Measurements from ENCODE around the gene HNF4A. TPM values are rescaled to one million over a fixed set of nuclear protein-coding genes. Genes with fewer than 3 reads are reported as not detected.
A peak's percentile ranks its signal among the peaks of the same experiment; 100 is the strongest.

HNF4A gene
- total RNA-seq, 1 experiment from 2014 or later, result not detected

DNA sequence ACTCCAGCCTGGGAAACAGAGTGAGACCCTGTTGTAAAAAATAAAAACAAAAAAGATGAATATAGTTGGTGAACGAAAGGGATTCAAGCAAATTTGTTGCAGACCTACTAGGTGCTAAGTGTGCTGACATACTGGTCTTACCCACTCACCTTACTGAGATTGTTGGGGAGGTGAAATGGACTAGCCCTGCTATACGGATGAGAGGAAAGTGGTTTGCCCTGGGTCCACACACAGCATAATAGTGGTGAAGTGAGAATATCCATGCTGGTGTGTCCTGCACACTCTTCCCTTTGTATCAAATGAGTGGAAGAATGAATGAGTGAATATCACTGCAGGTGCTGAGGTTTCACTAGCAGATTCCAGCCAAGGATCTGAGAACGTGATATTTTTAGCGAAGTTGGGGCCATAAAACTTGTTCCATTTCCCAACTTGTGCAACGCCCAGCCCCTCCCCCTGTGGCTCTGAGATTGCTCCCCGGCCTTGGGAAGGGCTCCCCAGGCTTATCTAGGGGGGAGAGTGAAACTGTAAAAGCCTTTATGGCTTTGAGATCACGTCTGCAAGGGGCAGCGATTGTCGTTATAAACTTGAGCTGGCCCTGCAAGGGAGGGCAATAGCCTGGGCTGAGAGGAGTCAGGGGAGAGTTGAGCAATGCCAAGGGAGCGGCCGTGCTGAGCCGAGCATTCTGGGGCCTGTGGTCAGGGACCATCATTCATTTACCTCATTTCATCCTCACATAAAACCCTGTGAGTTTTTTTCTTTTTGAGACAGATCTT lies 87.0 kb downstream of the HNF4A start:
- DNase-seq (ENCODE audit: low read depth), result no peak

DNA sequence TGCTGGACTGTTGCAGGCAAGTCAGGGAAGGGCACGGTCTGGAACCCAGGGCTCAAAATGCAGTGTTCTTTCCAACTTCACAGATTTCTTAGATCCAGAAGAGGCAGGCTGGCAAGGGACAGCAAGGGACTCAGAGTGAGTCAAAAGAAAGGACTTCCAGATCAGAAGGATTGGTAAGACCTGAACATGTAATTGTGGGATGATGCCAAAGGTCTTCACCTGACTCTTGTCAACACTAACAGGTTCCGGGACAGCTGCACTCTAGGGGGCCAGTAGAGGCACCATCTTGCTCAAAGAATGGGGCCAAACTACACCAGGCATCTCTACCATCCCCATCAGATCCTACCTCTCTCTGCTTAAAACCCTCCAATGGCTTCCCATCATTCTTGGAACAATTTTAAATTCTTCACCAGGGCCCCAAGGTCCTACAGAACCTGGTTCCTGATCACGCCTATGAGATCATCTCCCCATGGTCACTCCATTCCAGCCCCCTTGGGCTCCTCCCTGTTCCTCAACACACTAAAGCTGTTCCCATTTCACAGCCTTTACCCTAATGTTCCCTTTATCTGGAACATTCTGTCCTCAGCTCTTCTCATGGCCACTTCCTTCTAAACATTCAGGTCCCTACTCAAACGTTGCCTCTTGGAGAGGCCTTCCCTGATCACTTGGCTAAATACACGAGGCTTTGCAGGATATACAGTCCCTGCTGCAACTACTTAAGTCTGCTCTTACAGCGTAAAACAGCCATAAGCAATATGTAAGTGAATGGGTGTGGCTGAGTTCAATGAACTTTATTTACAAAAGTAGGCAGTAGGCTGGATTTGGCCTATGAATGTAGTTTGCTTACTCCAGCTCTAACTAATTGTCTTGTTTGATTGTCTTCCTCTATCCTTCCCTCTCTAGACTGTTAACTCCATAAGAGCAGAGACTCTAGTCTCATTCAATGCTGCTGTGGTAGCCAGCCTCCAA lies 90.5 kb downstream of the HNF4A start:
- DNase-seq (ENCODE audit: low read depth), result no peak

DNA sequence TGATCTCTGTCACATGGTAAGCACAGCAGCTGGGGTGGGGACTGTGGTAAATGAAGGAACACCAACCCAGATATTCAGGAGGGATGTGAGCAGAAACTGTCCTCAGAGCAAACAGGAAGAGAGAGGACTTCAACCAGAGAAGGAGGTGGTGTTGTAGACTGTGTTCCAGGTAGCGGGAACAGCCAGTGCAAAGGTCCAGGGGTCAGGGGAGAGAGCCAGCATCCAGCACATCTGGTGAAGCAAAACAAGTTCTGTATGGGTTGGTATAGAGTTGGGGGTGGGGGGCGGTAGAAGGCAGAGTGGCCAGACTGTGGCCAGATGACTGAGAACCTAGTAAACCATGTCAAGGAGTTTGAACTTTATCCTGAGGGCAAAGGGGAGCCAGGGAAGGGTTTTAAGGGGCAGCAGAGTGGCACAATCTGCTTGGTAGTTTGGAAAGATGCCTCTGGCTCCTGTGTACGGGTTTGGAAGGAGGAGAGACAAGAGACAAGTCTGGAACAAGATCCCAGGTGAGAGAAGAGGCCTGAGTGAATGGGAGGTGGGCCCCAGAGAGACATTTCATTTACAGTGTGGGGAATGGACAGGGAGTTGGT lies 92.4 kb downstream of the HNF4A start:
- no peak for DNase-seq (ENCODE audit: low read depth)

DNA sequence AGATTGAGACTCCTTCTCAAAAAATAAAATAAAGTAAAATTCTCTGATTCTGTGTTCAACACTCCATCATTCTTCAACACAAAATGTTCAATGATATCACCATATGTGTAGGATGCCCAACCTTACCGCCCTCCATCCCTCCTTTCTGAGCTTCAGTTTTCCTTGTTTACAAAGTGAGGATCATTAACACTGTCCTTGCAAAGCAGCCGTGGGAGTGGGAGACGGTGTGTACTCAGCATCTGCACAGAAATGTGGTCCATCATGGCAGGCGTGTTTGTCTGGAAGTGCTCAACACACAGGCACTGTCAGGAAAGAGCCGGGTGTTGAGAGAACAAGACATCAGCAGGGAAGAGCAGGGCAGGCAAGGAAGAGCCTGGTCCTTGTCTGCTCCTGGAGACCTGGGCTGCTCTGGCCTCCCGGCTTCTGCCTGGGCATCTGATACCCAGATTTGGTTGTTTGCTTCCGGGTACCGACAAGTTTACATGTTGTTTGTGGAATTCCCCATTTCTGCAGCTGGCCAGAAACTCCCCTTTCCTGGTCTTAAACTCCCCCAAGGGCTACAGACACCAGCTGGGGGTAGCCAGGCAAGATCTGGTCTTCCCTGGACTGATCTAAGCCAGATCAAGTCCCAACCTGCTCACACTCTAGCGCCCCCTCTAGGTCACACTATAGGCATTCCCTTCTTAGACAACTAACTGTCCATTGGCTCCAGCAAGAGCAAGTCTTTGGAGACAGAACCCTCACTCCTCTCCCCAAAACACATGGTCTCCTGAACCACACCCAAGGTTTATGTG lies 93.5 kb downstream of the HNF4A start:
- DNase-seq (ENCODE audit: low read depth), result no peak

DNA sequence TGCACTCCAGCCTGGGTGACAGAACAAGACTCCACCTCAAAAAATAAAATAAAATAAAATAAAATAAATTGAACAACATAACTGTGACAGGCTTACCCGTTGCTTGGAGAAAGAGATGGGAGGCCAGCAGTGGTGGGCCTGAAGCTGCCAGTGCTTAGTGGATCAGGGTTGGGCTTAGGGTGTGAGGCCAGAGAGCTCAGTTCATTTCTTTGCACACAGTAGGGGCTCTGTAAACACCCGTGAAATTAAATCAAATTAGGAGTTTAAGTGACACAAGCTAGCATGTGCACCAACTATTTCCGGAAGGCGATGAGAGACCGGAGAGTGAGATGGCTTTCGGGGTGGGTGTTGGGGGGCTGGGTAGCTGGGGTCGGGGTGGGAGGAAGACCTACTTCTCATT lies 94.4 kb downstream of the HNF4A start:
- DNase-seq (ENCODE audit: low read depth), result no peak

DNA sequence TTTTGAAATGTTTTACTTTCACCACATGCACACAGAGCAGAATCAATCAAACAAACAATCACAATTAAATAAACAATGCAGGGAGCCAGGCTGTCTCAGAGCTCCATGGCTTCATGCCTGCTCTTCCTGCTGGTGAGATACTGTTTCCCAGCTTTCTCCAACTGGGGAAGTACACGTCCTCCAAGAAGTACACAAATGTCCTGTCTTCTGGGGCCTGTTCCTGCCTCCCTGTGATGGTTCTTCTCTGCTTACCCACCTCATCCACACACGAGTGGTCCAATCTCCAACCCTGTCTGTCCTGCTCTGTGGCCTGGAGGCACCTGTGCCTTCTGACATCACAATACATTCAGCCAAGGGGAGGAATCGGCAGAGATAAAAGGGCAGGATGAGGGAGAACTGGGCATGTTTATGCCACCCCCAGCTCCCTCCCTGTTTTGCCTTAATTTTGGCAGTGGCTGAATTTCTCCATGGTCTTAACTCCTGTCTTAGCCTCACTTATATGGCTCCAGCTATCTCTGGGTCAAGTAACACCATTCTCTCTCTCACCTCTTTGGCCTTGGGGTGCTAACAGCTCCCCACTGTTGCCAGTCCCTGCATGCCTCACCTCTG lies 94.9 kb downstream of the HNF4A start:
- no peak for DNase-seq (ENCODE audit: low read depth)

DNA sequence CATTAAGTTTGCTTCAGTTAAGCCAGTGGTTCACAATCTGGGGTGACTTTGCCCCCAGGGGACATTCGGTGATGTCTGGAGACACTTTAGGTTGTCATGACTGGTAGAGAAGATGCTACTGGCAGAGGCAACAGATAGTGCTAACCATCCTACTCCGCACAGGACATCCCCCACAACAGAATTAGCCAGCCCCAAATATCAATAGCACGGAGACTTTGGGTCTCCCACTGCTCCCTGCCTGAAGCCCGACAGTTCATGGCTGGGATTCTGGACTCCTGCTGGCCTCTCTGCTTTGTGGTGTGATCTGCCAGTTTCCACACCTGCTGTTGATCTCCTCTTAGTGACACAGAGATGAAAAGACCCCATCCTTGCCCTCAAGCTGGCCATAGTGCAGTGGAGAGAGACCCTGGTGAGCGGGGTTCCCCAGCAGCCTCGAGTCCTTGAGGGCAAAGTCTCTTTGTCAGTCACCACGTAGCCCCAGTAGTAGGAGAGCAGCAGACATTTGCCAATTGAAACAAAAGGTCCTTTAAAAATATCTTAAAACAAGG lies 95.5 kb downstream of the HNF4A start:
- DNase-seq (ENCODE audit: low read depth), result no peak

DNA sequence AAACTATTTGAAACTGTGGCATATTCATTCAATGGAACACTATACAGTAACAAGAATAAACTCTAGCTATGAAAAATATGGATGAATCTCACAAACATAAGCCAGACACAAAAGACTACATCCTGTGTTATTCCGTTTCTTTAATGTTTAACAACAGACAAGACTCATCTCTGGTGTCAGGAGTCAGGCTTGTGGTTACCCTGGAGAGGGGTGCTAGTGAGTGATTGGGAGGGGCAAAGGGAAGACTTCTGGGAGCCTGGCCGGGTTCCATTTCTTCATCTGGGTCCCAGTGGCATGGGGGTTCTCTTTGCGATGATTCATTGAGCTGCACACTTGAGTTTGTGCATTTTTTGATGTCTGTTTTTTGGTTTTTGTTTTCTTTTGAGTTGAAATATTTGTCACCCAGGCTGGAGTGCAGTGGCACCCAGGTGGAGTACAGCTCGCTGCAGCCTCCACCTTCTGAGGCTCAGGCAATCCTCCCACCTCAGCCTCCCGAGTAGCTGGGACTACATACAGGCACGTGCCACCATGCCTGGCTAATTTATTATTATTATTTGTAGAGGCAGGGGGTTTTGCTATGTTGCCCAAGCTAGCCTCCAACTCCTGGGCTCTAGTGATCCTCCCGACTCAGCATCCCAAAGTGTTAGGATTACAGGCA lies 98.9 kb downstream of the HNF4A start:
- DNase-seq (ENCODE audit: low read depth), result peak; percentile 32

DNA sequence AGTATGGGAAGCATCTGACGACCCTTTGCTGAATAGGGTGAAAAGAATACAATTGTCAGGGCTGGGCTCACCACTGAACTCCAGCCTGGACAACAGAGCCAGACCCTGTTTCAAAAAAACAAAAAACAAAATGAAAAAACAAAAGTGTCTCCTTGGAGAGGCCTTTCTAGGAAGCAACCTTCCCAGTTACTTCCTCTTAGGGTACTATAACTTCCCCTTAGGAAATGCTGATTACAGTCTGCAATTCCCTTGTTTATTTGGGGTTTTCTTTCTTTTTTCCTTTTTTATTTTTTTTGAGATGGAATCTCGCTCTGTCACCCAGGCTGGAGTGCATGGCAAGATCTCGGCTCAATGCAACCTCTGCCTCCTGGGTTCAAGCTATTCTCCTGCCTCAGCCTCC lies 99.6 kb downstream of the HNF4A start:
- DNase-seq (ENCODE audit: low read depth), result no peak

DNA sequence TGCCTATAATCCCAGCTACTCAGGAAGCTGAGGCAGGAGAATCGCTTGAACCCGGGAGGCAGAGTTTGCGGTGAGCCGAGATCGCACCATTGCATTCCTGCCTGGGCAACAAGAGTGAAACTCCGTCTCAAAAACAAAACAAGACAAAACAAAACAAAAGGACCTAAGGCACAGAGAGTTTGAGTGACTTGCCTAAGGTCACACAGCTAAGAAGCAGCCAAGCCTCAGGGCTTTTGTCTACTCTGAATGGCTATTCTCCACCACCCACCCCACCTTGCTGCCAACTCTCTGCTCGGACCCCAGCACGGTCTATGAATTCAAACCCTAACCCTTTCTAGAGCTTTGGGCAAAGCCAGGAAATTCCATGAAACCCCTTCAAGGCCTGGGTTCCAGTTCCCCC lies 101.1 kb downstream of the HNF4A start:
- DNase-seq (ENCODE audit: low read depth), result no peak

DNA sequence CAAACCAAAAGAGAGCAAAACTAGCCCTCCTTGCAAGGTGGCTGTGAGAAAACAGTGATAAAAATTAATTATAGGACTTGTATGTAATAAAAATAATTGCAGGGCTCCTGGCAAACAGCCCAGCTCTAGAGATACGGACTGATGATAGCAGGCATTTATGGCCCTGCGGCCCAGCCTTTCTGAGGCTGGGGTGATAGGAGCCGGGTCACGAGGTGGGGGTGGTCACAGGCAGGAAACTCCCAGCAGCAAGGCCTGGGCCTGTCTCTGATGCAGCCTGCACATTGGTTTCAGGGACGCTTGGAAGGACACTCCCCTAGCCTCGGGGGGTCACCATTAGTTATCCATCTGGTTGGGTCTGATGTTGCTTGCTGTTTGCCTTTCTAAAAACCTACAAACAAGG lies 101.5 kb downstream of the HNF4A start:
- DNase-seq (ENCODE audit: low read depth), result no peak

DNA sequence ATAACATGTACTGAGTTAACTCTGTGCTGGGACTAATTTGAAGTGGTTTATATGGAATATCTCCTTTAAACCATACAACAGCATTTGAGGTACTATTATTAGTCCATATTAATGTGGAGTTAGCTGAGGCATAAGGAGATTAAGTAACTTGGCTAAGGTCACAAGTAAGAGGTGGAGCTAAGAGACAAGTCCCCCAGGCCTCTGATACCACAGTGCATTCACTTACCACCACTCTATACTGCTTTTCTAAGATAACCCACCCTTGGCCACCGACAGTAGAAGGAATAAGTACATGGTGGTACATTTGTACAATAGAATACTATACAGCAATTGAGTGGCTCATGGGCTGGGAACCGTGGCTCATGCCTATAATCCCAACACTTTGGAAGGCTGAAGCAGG lies 103.8 kb downstream of the HNF4A start:
- DNase-seq (ENCODE audit: low read depth), result no peak

DNA sequence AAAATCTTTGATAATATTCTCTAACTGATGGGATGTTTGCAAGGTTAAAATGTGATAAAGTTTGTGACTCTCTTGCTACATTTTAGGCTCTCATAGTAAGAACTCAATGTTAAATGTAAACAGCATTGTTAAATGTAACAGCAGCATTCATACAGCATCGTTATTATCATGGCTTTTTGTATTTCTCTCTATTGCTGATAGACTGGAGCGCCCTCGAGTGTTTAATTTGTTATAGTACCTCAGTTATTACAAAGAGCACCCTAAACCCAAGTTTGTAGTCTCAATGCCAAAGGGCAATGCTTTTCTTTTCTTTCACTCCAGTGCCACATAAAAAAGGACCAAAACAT lies 105.3 kb downstream of the HNF4A start:
- peak; percentile 53 for DNase-seq (ENCODE audit: low read depth)

DNA sequence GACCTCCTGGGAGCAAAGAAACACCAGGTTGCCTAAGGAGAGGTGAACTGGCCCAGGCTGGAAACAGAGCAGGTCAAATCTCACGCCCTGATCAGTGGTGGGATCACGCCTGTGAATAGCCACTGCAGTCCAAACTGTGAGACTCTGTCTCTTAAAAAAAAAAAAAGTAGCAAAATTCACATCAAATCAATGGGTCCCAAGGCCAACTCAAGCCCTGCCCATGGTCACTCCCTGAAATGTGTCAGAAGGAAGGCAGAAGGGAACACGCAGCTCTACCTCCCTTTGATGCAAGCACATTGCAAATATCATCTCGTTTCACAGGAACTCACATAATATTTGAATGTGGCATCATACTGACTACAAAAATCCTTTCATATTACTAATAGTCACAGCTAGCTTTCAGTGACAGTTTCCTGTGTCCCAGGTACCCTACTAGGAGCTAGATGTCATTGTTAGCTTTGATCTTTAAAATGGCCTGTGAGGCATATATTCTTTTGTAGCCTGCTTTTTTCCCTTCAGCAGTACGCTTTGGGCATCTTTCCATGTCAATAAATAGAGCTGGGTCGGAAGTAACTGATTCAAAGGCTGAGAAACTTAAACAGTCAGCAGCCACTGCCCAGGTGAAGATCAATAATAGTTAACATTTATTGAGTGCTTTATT lies 105.8 kb downstream of the HNF4A start:
- DNase-seq (ENCODE audit: low read depth), result no peak

DNA sequence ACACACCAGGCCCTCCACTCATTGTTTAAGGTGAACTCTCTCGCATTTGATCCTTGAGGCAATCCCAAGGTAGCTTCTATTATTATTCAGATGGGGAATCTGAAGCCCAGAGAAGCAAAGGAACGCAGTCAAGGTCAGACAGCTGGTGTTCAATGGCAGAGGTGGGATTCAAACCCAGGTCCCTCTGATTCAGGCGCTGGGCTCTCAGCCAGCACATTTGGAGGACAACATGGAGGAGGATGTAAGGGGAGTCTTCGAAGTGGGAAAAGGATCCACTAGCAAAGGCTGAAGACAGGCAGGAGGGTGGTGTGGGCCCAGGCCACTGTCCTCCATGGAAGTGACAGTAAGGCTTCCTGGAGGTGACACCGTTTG lies 106.3 kb downstream of the HNF4A start:
- no peak for DNase-seq (ENCODE audit: low read depth)

DNA sequence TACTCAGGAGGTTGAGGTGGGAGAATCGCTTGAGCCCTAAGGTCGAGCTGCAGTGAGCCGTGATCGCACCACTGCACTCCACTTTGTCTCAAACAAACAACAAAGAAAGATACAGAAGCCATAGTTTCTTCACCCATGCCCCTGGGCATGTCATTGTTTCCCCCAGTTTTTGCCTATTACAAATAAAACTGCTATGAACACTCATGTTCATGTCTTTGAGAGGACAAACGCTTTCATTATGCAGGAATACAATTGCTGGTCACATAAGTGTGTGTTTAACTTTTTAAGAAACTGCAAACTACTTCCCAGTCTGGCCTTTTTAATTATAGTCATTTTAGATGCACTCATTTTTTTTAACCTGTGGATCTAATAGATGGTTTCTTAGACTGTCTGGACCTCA lies 108.0 kb downstream of the HNF4A start:
- DNase-seq (ENCODE audit: low read depth), result no peak

DNA sequence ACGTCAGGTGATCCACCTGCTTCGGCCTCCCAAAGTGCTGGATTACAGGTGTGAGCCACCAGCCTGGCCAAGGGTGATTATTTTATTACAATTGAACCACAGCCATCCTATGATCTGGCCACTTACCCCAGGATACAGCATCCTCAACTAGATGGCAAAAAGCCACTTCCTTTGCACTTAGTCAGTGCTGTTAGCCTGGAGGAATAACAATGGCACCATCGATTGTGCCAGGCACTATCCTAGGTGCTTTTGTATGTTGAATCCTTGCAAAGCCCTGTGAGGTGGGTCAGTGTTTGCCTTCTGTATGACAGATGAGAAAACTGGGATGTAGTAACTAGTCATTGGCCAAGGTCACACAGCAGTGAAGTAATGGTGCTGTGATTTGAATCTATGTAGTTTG lies 109.0 kb downstream of the HNF4A start:
- DNase-seq (ENCODE audit: low read depth), result no peak

DNA sequence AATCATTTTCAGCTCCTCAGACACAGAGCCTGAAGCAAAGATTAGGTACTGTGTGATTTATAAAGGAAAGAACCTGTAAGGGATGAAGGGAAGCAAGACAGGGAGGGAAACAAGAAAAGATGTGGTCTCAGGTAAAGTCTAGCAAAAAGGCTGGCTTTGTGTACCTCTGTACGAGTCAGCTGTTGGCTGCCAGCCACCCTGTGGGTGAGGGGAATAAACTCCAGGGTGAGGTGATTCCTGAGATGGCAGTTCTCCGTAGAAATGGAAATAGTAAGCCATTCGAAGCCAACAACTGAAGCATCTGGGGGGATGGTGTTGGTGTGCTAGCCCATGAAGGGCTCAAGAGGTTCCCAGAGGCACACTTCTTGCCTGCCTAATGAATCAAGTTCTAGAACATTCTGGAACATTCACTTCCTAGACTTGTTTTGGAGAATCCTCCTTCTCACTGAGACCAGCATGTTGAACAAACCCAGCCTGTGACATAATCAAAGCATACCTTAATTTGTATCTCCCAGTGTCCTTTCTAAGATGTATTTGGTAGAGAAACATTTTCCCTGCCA lies 109.6 kb downstream of the HNF4A start:
- no peak for DNase-seq (ENCODE audit: low read depth)

DNA sequence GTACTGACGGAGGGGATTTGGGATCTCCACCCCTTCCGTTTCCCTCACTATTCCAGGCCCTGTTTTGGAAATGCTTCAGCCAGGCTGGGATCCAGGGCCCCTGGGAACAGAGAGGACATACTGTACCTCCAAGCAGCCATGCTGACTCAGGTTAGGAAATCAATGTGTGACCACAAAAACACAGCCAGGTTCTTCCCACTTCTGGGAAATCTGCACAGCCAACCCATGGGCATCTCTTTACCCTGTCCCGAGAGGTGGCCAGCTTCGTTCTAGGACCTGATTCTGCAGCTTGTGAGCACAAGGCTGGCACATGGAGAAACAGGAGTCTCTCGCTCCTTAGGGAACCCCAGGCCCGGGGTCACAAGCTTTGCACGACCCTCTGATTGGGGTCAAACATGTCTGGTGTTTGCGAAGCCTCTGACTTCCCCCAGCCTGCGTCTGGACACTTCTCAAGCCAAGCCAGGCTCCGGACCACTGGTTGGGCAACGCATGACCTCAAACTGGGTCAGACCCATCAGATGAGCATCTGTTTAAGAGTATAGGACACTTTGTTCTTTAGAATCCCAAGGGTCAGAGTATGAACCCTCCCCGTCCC lies 111.9 kb downstream of the HNF4A start:
- DNase-seq (ENCODE audit: low read depth), result peak; percentile 97

All from LHCN-M2 (cell line).